DMS53 treated with DMSO at 0.1 percent for 48 hours (cell line): ENCODE results near the gene NTF4.

Experiments
- DNase-seq: peaks from one replicate; lab custom pipeline; 2025; ENCODE audit not compliant: unreplicated experiment; lab: John Stamatoyannopoulos, UW

NTF4 gene

GRCh38 chr19:49091391-49092038, 26.9 kb upstream of the NTF4 start:
- DNase-seq, result no peak

GRCh38 chr19:49086296-49086695, 21.7 kb upstream of the NTF4 start:
- DNase-seq, result no peak

GRCh38 chr19:49085868-49086232, 21.2 kb upstream of the NTF4 start:
- no peak for DNase-seq

GRCh38 chr19:49085020-49085867, 20.6 kb upstream of the NTF4 start, which contains the start of gene SNRNP70:
SNRNP70 (plus strand) TSS chr19:49085451; CDS start chr19:49086415, 964 bp downstream.
- DNase-seq, result peak; percentile 98

GRCh38 chr19:49084206-49085019, 19.8 kb upstream of the NTF4 start:
- DNase-seq, result no peak

GRCh38 chr19:49081273-49081672, 16.7 kb upstream of the NTF4 start:
- no peak for DNase-seq

- no peak for DNase-seq
Observed at GRCh38 chr19:49080392-49080791, 15.8 kb upstream of the NTF4 start.

- DNase-seq, result peak; percentile 19
Observed at GRCh38 chr19:49074869-49075268, 10.3 kb upstream of the NTF4 start.

- DNase-seq, result no peak
Observed at GRCh38 chr19:49073514-49074378, 9.1 kb upstream of the NTF4 start.

- no peak for DNase-seq
Observed at GRCh38 chr19:49071860-49072547, 7.4 kb upstream of the NTF4 start.

GRCh38 chr19:49070416-49070815, 5.8 kb upstream of the NTF4 start:
- no peak for DNase-seq

GRCh38 chr19:49069026-49069425, 4.4 kb upstream of the NTF4 start:
- DNase-seq, result no peak

- no peak for DNase-seq
Observed at GRCh38 chr19:49067554-49067953, 2.9 kb upstream of the NTF4 start.

GRCh38 chr19:49065905-49066512, 1.4 kb upstream of the NTF4 start:
- DNase-seq, result no peak

- DNase-seq, result no peak
Observed at GRCh38 chr19:49064029-49064629, 489 bp downstream of the NTF4 start.

- DNase-seq, result no peak
Observed at GRCh38 chr19:49061445-49061844, 3.2 kb downstream of the NTF4 start.

GRCh38 chr19:49061000-49061399, 3.6 kb downstream of the NTF4 start:
- DNase-seq, result no peak

GRCh38 chr19:49059053-49059452, 5.6 kb downstream of the NTF4 start:
- DNase-seq, result no peak

- DNase-seq, result no peak
Observed at GRCh38 chr19:49058562-49058961, 6.1 kb downstream of the NTF4 start.
